HG02678 (cell line): ENCODE data around the gene DBH.

Source experiments
- ATAC-seq: cut with Tn5 transposase; IDR thresholded peaks from one replicate; pipeline ENCODE4 v1.9.1; 2021; ENCODE audit warnings: mild to moderate bottlenecking, moderate library complexity; ENCODE audit not compliant: unreplicated experiment

The DBH gene

DNA sequence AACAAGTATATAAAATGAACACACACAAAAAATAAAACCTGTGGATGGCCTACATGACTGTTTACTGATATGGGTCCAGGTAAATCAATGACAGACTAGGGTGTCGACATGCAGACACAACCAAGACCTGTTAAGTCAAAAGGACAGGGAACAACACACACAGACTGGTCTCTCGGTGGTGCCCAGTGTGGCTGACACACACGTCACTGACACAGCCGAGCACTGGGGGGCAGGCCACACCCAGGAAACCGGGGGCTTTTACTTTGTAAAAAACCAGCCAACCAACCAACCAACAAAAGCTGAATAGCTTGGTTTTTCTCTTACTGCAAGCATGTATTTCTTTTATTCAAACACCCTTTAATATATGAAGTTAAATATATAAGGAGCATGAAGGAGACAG lies 31.9 kb upstream of the DBH start:
- no peak for ATAC-seq

GRCh38 chr9:133604856-133605255 lies 31.3 kb upstream of the DBH start:
- no peak for ATAC-seq

- ATAC-seq: no peak
Measured at GRCh38 chr9:133605446-133605845, 30.7 kb upstream of the DBH start.

DNA sequence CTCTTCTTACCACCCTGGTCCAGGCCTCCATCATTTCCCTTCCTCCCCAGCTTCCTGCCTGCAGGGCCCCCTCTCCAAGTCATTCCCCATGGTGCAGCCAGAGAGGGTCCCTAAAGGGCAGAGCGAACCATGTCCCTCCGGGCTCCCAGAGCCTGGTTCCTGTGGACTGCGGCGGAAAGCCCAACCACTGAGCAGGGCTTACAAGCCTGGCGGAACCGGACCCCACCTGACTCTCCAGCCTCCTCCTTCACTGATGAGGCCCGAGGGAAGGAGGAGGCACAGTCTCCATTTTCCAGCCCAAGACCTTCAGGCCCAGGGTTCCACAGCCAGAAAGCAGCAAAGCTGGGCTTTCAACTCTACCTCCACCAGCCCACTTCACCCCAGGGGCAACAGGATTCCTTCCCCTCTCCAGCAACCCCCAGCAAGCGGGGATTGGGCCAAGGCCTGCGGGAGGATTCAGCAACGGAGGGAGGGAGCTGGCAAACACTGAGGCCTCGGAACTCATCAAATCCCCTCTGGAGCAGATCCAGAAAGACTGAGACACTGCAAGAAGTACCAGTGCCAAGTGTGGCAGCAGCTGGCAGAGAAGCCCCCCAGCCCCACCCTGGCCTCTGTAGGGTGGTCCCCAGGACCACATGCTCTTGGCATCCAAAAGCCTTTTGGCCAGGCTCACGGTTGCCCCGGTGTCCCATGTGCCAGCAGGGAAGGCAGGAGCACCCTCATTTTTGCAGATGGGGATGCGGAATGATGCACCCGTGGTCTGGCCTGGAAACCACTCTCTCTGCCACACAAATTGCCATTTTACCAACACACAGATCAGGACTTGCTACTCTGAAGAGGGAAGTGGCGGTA lies 30.1 kb upstream of the DBH start:
- no peak for ATAC-seq

DNA sequence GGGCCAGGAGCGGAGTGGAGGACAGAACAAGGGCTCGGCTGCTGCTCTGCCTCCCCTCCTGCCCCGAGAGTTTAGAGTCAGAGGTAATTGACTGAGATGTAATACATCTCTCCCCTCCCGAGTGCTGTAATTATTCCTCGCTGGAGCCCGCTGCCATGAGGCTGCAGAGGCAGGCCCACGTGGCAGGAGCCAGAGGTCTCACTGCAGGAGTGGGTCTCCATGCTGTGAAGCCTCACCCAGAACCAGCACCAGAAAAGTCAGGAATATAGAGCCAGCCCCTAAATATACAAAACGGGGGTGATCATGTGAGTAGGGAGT lies 29.5 kb upstream of the DBH start:
- ATAC-seq: no peak

- no peak for ATAC-seq
Measured at GRCh38 chr9:133607381-133607780, 28.8 kb upstream of the DBH start.

- no peak for ATAC-seq
Measured at GRCh38 chr9:133607976-133608375, 28.2 kb upstream of the DBH start.

DNA sequence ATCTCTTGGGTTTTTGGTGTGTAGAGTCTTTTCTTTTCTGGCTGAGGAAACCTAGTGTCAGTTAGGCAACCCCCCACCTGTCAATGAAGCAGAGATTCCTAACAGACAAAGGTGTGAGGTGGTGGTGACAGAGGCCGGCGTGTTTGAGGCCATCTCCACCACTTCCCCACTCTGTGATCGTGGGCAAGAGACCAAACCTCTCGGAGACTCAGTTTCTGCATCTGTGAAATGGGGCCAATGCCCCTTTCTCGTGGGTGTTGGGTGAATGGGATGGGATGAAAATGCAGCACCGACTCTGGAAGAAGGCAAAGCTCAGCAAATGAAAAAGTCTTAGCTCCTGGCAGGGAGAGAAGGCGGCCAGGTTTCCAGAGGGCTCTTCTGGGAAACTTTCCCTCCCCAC lies 27.8 kb upstream of the DBH start:
- ATAC-seq: no peak

DNA sequence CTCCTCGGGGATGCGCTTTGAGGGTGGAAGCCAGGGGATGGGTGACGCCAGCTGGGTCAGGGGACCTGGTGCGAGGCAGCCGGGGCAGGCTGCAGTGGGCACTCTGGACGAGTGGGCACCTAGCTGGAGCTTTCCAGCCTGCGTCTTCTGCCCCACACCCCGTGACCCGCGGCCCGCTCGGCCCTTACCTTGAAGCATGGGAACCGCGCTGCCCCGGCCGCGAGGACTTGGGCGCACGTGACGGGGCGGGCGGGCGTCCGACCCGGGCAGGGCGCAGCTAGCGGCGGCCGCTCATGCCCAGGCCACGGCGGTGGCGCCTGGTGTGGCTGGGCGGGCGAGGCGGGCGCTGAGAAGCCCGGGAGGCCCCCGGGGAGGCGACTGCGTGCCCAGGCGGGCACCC lies 27.3 kb upstream of the DBH start:
- no peak for ATAC-seq

- ATAC-seq: no peak
Measured at GRCh38 chr9:133609311-133610098, 26.7 kb upstream of the DBH start, which contains the start of gene FAM163B. Gene FAM163B, minus strand, starts transcription at chr9:133609389. Its CDS starts 29,166 bp downstream, at chr9:133580223.

DNA sequence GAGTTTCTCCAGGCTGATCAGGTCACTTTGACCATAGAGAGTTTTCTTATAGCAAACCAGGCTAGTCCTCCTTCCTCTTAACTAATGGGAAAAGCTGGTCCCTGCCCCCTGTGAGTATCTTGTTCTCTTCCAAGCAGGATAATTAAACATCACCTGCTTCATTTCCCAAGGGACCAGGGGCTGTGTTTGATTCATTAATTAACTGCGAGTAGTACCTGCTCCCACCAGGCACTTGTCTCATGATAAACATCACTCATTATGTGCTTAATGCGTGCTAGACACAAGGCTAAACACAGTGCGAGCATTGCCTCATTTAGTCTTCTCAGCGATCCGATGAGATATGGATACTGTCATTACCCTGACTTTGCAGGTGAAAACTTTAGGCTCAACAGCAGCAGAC lies 25.3 kb upstream of the DBH start:
- ATAC-seq: no peak

DNA sequence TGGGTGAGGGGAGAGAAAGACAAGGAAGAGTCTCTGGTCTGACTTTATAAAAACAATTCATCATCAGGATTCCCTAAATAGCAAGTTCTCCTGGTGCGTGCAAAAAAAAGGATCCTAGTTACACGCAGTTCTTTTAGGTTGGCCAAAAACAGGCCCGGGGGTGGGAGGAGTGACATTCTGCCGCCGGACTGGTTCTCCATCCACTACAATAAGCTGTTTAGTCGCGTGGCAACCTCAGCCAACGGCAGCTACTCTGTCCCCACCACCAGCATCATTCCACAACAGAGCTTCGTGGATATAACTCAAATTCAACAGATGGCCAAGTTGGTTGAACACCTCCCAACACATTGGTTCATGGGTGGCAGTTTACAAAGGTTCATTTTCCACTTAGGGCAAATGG lies 24.1 kb upstream of the DBH start:
- ATAC-seq: no peak

- no peak for ATAC-seq
Measured at GRCh38 chr9:133612816-133613215, 23.3 kb upstream of the DBH start.

GRCh38 chr9:133613432-133613831 lies 22.7 kb upstream of the DBH start:
- no peak for ATAC-seq

GRCh38 chr9:133614056-133614455 lies 22.1 kb upstream of the DBH start:
- no peak for ATAC-seq

- ATAC-seq: no peak
Measured at GRCh38 chr9:133614678-133615077, 21.5 kb upstream of the DBH start.

- ATAC-seq: no peak
Measured at GRCh38 chr9:133615186-133615585, 21.0 kb upstream of the DBH start.

DNA sequence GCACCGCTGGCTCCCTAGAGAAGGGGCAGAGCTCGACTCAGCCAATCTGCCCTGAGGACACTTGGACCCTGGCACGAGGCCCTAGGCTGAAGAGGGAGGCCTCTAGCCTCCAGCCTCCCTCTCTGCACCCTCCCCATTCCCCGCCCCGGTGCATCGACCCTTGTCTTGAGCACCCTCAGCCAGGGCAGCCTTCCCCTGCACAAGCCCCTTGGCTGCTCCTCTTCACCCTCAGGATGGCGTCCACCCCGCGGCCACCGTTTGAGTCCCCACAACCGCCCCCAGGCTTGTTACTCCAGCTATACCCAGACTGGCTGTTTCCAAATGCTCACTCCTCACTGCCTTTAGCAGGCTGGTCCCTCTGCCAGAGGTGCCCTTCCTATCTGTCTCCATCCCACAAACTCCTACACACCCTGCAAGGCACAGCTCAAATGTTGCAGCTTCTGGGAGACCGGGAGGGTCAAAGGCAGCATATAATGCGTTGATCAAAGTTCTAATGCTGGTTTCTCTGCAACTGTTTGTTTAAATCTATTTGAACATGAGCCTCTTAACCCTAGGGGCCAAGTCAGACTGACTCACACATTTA lies 20.5 kb upstream of the DBH start:
- ATAC-seq: no peak

DNA sequence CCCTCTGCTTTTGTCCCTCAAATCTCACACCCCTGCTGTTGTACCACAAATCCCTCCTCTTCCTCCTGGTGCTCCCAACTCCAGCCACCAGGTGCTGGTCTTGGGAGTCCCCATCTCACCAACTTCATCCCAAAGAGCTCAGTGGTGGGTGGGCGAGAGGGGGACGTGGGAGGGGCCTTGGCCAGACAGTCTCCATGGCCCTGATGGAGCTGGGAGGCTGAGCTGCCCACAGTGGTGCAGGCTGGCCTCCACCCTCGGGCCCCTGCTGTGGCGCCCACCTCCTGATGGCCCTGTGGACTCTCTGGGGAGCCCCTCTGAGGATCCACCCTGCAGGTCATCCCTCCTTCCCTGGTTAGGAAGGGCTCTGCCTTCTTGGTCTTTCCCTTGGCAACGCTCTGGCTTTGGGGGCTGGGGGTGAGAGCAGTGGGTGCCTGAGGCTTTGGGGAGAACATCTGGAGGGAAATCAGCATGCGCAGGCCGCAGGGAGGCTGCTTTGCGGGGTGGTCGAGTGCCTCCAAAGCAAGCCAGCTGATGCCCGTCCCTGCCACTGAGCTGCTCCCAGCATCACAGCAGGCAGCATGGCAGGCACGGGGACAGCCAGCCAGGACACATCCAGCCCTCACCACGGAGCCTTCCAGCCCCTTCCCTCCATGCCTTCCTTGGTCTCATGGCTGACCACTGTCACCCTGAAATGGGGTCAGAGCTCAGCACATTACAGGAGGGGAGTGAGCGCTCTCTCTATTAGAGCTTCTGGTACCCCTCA lies 19.3 kb upstream of the DBH start:
- ATAC-seq: no peak

GRCh38 chr9:133618726-133619125 lies 17.4 kb upstream of the DBH start:
- ATAC-seq: no peak

GRCh38 chr9:133619791-133620190 lies 16.4 kb upstream of the DBH start:
- ATAC-seq: no peak
